ENCODE measurements around the gene SMIM33. TPM values are rescaled to one million over a fixed set of nuclear protein-coding genes. Genes with fewer than 3 reads are reported as not detected.

The SMIM33 gene
- total RNA-seq, 2 experiments from 2014 or later, result 0.14 to 0.37 TPM

DNA sequence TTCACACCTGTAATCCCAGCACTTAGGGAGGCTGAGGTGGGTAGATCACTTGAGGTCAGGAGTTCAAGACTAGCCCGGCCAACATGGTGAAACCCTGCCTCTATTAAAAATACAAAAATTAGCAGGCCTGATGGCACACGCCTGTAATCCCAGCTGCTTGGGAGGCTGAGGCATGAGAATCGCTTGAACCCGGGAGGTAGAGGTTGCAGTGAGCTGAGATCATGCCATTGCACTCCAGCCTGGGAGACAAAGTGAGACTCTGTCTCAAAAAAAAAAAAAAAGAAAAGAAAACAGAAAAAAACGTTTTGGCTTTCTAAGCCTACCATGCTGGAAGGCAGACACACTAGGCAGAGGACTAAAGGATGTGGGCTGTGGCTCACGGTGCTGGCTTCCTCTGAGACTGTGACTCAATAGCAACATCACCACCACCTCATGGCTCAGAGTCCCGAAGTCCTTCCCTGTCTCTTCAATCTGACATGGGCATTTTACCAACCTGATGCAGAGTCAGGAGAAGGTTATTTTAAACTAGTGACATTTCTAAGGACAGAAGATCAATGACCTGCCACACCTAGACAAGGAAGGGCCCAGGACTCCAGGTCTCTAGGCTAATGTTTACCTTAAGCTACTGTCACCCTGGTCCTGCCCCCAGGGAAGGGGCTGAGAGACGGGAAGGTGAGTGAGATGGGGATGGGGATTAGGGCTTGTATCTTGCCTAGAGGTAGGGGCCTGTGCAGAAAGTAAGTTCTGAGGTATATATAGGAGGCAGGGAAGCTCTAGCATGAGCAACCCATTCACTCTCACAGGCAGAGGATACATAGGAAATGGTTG is 12.0 kb upstream of the SMIM33 start:
- Mint-ChIP-seq H3K27ac (peak overlapping the region; percentile 94), H3K36me3 (ENCODE audit: low read depth) (no peaks in the 10 kb centered on the region), H3K9me3 (no peaks in the 10 kb centered on the region), H3K4me1 (ENCODE audit: low read depth) (peaks cover 54% of the 10 kb centered on the region), H3K4me3 (peak overlapping the region; percentile 50), H3K27me3 (ENCODE audit: low read depth) (no peaks in the 10 kb centered on the region)
- intact Hi-C loops (cut with micrococcal nuclease), result loop anchor here (1.0 to 2.0 kb wide), 6 partner anchors 11 to 54 kb away; partner anchors contain the start of genes SPATA24 and STING1
- CTCF ChIA-PET, result interaction anchor here (0.6 to 1.9 kb wide), 10 partner anchors 11 to 66 kb away, joined by 3 to 8 read pairs (median 4); partner anchors contain the start of genes DNAJC18 and STING1
- peak; percentile 93 for DNase-seq

DNA sequence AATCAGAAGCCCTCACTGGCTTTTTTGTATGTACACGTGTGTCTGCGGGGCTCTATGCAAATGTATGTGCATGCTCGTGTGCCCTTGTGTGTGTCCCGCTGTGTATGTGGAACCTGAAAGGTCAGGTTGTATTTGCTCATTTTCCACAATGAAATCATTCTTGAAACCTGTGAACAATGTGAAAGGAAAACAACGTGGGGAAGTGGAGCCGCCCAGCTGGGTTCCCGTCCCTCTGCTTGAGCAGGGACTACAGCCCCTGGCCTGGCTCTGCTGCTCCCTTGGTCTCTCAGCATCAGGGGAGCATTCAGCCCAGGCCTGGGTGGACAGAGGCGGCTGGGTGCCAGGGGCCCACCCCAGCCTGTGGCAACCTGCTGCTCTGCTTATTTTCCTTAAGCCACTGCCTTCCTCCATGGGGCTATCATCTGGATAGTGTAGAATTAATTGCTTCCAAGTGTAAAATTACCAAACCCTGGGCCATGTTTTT is 11.3 kb upstream of the SMIM33 start:
- intact Hi-C loops (cut with micrococcal nuclease), result loop anchor here (1.0 to 2.0 kb wide), 6 partner anchors 12 to 55 kb away; partner anchors contain the start of genes SPATA24 and STING1
- Mint-ChIP-seq H3K4me3 (peak overlapping the region; percentile 50), H3K9me3 (no peaks in the 10 kb centered on the region), H3K27me3 (ENCODE audit: low read depth) (no peaks in the 10 kb centered on the region), H3K27ac (peak overlapping the region; percentile 94), H3K36me3 (ENCODE audit: low read depth) (no peaks in the 10 kb centered on the region), H3K4me1 (ENCODE audit: low read depth) (peaks cover 51% of the 10 kb centered on the region)
- peak; percentile 71 for DNase-seq
- CTCF ChIA-PET, result interaction anchor here (0.9 to 1.9 kb wide), 6 partner anchors 12 to 56 kb away, joined by 3 to 8 read pairs (median 4); partner anchors contain the start of genes DNAJC18, SPATA24 and STING1

DNA sequence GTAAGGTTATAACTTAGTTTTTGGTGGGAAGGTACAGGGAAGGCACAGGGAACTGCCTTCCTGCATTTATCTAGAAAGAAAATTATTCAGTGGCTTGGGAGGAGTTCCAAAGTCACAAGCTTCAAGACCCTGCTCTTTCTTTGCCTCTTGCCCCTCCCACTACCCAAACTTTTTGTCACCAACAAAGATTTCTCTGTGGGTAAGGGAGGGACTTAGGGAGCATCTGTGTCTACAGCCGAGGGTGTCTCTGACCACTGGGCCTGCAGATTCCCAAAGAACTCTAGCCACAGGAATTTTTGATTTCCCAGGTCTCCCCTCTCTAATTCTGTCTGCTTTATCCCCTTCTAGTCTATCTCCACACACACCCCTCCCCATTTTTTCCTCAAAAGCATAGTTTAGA is 10.3 kb upstream of the SMIM33 start:
- Mint-ChIP-seq H3K27ac (peak overlapping the region; percentile 18), H3K4me3 (no peak overlapping the region), H3K36me3 (ENCODE audit: low read depth) (no peaks in the 10 kb centered on the region), H3K27me3 (ENCODE audit: low read depth) (no peaks in the 10 kb centered on the region), H3K4me1 (ENCODE audit: low read depth) (peaks cover 48% of the 10 kb centered on the region), H3K9me3 (no peaks in the 10 kb centered on the region)
- CTCF ChIA-PET, result interaction anchor here (0.6 to 1.9 kb wide), 3 partner anchors 21 to 57 kb away, joined by 3 to 8 read pairs (median 3); partner anchors contain the start of genes DNAJC18 and SPATA24
- DNase-seq, result no peak
- intact Hi-C loops (cut with micrococcal nuclease), result loop anchor here (1.0 kb wide), 1 partner anchor 8 kb away; no protein-coding TSS in a partner anchor

DNA sequence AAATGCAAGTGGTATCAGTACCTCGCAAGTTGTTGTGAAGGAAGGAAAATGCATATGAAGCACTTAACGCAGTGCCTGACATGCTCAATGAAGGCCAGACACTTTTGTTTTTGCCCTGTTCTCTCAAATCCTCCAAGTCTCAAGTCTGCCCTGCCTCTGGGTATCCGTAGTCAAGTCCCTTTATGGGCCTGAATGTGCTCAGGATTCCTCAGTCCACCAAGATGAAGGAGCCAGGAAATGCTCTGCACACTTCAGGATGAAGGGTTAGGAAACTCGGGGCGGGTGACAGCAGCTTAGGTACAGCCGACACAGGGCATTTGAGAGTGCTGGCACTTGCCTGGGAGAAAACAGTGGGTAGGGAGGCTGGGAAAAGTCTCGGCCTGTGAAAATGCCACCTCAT is 9.6 kb upstream of the SMIM33 start:
- Mint-ChIP-seq H3K27me3 (ENCODE audit: low read depth) (no peaks in the 10 kb centered on the region), H3K4me3 (no peak overlapping the region), H3K36me3 (ENCODE audit: low read depth) (no peaks in the 10 kb centered on the region), H3K27ac (no peak overlapping the region), H3K4me1 (ENCODE audit: low read depth) (peaks cover 48% of the 10 kb centered on the region), H3K9me3 (no peaks in the 10 kb centered on the region)
- intact Hi-C loops (cut with micrococcal nuclease), result no loop called here
- CTCF ChIA-PET, result no interaction called here
- DNase-seq, result no peak

DNA sequence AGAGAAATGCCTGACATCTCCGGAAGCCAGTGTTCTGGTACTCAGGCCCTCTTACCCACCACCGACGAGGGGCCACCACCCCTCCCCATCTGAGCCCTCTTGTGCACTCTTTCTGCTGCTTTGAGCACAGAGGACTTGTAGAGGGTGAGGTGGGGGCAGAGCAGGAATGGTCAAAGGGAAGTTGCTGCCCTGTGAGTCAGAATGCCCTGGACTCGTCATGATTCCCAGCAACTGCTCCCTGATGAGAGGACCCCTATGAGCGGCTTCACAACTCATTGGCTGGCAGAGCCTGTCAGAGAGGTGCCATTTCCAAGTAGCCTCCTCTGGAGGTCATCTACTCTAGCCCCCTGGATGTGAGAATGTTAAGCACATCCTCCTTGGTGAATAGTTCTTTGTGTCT is 9.1 kb upstream of the SMIM33 start:
- CTCF ChIA-PET, result no interaction called here
- Mint-ChIP-seq H3K27ac (no peak overlapping the region), H3K36me3 (ENCODE audit: low read depth) (no peaks in the 10 kb centered on the region)

DNA sequence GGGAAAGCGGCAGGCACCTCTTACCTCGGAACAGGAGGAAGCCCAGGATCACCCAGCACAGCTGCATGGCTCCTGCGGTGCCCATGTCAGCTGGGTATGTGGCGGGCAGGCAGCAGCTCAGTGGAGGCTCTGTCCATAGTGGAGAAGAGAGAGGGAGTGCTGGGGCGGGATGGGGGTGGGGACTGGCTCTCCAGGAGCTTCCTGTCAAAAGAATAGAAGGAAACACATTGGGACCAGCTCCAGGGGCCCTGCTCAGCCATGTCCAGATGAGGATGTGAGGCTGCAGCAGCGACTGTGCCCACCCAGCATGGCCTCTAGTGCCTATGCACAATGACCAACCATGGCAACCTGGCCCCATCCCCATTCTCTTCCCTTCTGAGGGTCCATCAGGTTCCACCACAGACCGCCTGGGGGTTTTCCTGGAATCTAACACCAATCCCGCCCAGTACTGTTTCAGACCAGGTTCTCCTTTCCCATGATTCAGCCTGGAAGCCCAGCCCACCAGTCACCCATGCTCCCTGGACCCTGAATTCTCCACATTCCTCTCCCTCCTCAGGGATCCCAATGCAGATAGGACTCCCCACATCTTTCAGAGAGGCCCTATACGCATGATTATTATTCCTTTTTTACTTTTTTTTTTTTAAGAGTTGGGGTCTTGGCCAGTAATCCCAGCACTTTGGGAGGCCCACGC is 8.1 kb upstream of the SMIM33 start, which contains the start of gene ECSCR:
ECSCR (minus strand) TSS at position 158 of the 691 bp plus-strand sequence; CDS start at position 85, 73 bp downstream.
- H3K27ac Mint-ChIP-seq, result no peak within 1 kb of the TSS

More for the DNA sequence above, 9.1 kb upstream of the SMIM33 start:
- intact Hi-C loops (cut with micrococcal nuclease), result no loop called here
- no peaks in the 10 kb centered on the region for H3K27me3 Mint-ChIP-seq (ENCODE audit: low read depth)
- peaks cover 43% of the 10 kb centered on the region for H3K4me1 Mint-ChIP-seq (ENCODE audit: low read depth)
- no peak for DNase-seq
- H3K4me3 Mint-ChIP-seq, result no peak overlapping the region
- H3K9me3 Mint-ChIP-seq, result no peaks in the 10 kb centered on the region

DNA sequence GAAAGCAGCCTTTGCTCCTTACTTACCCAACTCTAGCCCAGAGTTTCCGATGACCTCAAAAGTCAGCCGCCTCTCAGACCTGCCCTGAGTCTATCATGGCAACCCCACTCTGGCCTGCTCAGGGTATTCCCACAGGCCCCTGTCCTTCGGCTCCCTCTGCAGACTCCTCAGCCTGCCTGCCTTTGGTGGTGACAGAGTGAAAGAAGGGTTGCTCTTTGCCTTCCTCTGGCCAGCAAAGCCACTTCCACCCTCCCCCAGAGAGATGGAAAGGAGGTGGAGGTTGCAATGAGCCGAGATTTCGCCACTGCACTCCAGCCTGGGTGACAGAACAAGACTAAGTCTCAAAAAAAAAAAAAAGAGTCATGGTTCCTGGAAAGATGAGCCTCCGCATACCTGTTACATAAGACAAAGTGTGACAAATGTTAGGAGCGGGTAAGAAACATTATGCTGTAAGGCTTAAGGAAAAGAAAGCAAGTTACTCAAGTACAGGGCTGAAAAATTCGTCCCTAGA is 2.3 kb upstream of the SMIM33 start:
- CTCF ChIA-PET, result interaction anchor here (1.8 kb wide), 1 partner anchor 46 kb away, joined by 5 read pairs; no protein-coding TSS in a partner anchor
- intact Hi-C loops (cut with micrococcal nuclease), result loop anchor here (1.0 kb wide), 1 partner anchor 8 kb away; no protein-coding TSS in a partner anchor
- no peak overlapping the region for H3K27ac Mint-ChIP-seq
- DNase-seq, result peak; percentile 46
- H3K36me3 Mint-ChIP-seq (ENCODE audit: low read depth), result no peaks in the 10 kb centered on the region
- no peaks in the 10 kb centered on the region for H3K9me3 Mint-ChIP-seq
- no peak overlapping the region for H3K4me3 Mint-ChIP-seq
- H3K4me1 Mint-ChIP-seq (ENCODE audit: low read depth), result peaks cover 46% of the 10 kb centered on the region
- no peaks in the 10 kb centered on the region for H3K27me3 Mint-ChIP-seq (ENCODE audit: low read depth)

More for the DNA sequence above, 8.1 kb upstream of the SMIM33 start, which contains the start of gene ECSCR:
- DNase-seq, result no peak
- Mint-ChIP-seq H3K27me3 (ENCODE audit: low read depth) (no peaks in the 10 kb centered on the region), H3K4me1 (ENCODE audit: low read depth) (peaks cover 34% of the 10 kb centered on the region), H3K4me3 (no peak within 1 kb of the TSS), H3K36me3 (ENCODE audit: low read depth) (no peaks in the 10 kb centered on the region), H3K9me3 (no peaks in the 10 kb centered on the region)
- CTCF ChIA-PET, result interaction anchor here (0.6 to 0.9 kb wide), 2 partner anchors 33 to 49 kb away, joined by 3 to 5 read pairs; no protein-coding TSS in a partner anchor
- intact Hi-C loops (cut with micrococcal nuclease), result no loop called here

DNA sequence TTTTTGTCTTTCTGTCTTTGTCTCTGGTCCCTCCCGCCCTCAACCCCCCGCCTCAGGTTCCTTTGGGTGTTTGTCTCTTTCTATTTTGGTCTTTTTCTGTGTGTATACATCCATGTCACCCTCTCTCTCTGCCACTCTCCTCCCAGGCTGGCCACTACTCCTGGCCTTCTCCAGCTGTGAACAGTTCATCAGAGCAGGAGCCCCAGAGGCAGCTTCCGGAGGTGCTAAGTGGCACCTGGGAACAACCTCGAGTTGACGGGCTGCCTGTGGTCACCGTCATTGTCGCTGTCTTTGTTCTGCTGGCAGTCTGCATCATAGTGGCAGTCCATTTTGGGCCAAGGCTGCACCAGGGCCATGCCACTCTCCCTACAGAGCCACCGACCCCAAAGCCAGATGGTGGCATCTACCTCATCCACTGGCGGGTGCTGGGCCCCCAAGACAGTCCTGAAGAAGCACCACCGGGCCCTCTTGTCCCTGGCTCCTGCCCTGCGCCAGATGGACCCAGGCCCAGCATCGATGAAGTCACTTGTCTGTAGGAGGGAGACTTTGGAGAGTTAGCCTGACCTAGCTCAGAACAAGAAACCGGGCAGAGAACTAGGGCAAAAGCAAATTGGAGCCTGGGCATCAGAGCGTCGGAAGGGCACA is 1.7 kb downstream of the SMIM33 start:
- CTCF ChIA-PET, result interaction anchor here (0.9 kb wide), 1 partner anchor 23 kb away, joined by 3 read pairs; no protein-coding TSS in a partner anchor
- Mint-ChIP-seq H3K9me3 (no peaks in the 10 kb centered on the region), H3K4me1 (ENCODE audit: low read depth) (peaks cover 78% of the 10 kb centered on the region), H3K27me3 (ENCODE audit: low read depth) (no peaks in the 10 kb centered on the region), H3K27ac (peak overlapping the region; percentile 65), H3K4me3 (peak overlapping the region; percentile 61), H3K36me3 (ENCODE audit: low read depth) (peaks cover 25% of the 10 kb centered on the region)
- intact Hi-C loops (cut with micrococcal nuclease), result loop anchor here (1.0 to 5.0 kb wide), 5 partner anchors 9 to 58 kb away; no protein-coding TSS in a partner anchor
- DNase-seq, result peak; percentile 41

DNA sequence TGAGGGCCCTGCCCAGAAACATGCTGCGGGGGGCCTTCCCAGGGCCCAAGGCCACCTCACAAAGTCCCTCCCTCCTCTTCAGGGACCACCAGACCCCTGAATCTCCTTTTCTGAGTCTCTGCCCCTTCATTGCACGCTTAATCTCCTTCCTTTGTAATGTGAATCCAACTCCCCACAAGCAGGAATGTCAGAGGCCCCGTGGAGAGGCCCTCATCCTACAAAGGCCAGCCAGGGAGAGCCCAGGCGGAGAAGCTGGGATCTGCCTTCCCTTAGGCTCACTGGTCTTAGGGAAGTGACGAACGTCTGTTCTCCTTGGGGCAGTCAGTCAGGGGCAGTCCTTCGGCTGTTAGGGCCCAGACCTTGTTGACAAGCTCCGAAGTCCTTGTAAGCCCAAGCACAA is 2.3 kb downstream of the SMIM33 start:
- intact Hi-C loops (cut with micrococcal nuclease), result loop anchor here (2.0 to 5.0 kb wide), 3 partner anchors 39 to 58 kb away; no protein-coding TSS in a partner anchor

DNA sequence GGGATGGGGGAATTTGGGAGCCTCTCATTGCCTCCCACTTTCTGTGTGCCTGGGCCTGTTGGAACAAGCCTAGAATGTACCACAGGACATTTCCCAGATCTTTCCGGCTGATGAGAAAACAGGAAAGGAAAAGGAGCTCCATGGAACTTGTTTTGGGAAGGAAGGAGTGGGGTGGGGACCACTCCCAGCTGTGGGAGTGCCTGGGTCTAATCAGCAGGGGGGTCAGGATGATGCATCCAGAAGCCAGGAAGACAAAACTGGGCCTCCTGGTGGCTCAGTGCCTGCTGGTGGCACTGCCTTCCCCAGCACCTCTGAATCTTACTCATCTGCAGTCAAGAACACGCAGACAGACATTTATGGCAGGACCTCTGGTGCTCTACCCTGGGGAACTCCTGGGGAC is 2.8 kb downstream of the SMIM33 start:
- Mint-ChIP-seq H3K9me3 (no peaks in the 10 kb centered on the region), H3K36me3 (ENCODE audit: low read depth) (peaks cover 34% of the 10 kb centered on the region)
- DNase-seq, result peak; percentile 53

More for the DNA sequence above, 2.3 kb downstream of the SMIM33 start:
- H3K9me3 Mint-ChIP-seq, result no peaks in the 10 kb centered on the region
- H3K36me3 Mint-ChIP-seq (ENCODE audit: low read depth), result peaks cover 30% of the 10 kb centered on the region
- H3K4me1 Mint-ChIP-seq (ENCODE audit: low read depth), result peaks cover 83% of the 10 kb centered on the region
- no peak for DNase-seq
- no peaks in the 10 kb centered on the region for H3K27me3 Mint-ChIP-seq (ENCODE audit: low read depth)
- no peak overlapping the region for H3K4me3 Mint-ChIP-seq
- CTCF ChIA-PET, result interaction anchor here (0.9 to 1.4 kb wide), 3 partner anchors 9 to 55 kb away, joined by 3 to 5 read pairs (median 3); no protein-coding TSS in a partner anchor
- peak overlapping the region; percentile 65 for H3K27ac Mint-ChIP-seq

More for the DNA sequence above, 2.8 kb downstream of the SMIM33 start:
- Mint-ChIP-seq H3K27ac (peak overlapping the region; percentile 84), H3K27me3 (ENCODE audit: low read depth) (no peaks in the 10 kb centered on the region), H3K4me1 (ENCODE audit: low read depth) (peaks cover 84% of the 10 kb centered on the region), H3K4me3 (no peak overlapping the region)
- intact Hi-C loops (cut with micrococcal nuclease), result loop anchor here (2.0 to 5.0 kb wide), 3 partner anchors 39 to 59 kb away; no protein-coding TSS in a partner anchor
- CTCF ChIA-PET, result interaction anchor here (0.6 to 1.4 kb wide), 4 partner anchors 8 to 55 kb away, joined by 3 to 5 read pairs (median 3); no protein-coding TSS in a partner anchor
